Right lobe of liver (tissue), 6 donors: ENCODE results near the gene LSS. TPM values are rescaled to one million over a fixed set of nuclear protein-coding genes. Genes with fewer than 3 reads are reported as not detected.
"Not testable (repeated sequence)": the region's sequence is repeated elsewhere in the genome, so short reads cannot be mapped to it uniquely, and the experiment has no call there.

Source experiments
- ATAC-seq, 4 donors: fragments of 200-7000 bp; cut with Tn5 transposase; one replicate each; pipeline ENCODE4 v1.9.1; 2020; ENCODE audit warnings: mild to moderate bottlenecking in 4 of 4, moderate library complexity in 4 of 4
- DNase-seq, 3 donors: peaks; one replicate each; pipeline ENCODE4 v3.0.0-alpha.2; 2020
- H3K27ac ChIP-seq, 3 donors: fragments of 200-600 bp; one replicate each; pipeline ENCODE4 v1.8.0; 2022
- H3K27me3 ChIP-seq, 2 donors: fragments of 200-600 bp; one replicate each; pipeline ENCODE4 v1.8.0; 2022
- H3K36me3 ChIP-seq, 4 donors: fragments of 200-600 bp; sonication (generic) in 1 of 4; one replicate each; pipeline versions ENCODE4 v1.5.1 to v1.8.0; 2017 to 2022; ENCODE audit warnings: control low read depth in 1 of 4
- H3K4me1 ChIP-seq, 4 donors: fragments of 200-600 bp; sonication (generic) in 1 of 4; one replicate each; pipeline versions ENCODE4 v1.5.1 to v1.8.0; 2017 to 2022; ENCODE audit warnings: control low read depth in 1 of 4
- H3K4me3 ChIP-seq, 3 donors: fragments of 200-600 bp; one replicate each; pipeline ENCODE4 v1.8.0; 2022
- H3K9me3 ChIP-seq, 4 donors: fragments of 200-600 bp; sonication (generic) in 1 of 4; one replicate each; pipeline versions ENCODE4 v1.5.1 to v1.8.0; 2017 to 2022; ENCODE audit warnings: control low read depth in 1 of 4
- POLR2A ChIP-seq: fragments of 450-650 bp; IDR thresholded peaks from one replicate; pipeline ENCODE4 v1.6.1; 2017; ENCODE audit warnings: antibody characterized with exemption, mild to moderate bottlenecking
- WGBS: methylation state at CpG from one replicate; pipeline ENCODE4 v1.1.6; 2018; ENCODE audit warnings: low coverage, low lambda C conversion rate; ENCODE audit not compliant: insufficient coverage; ENCODE audit errors: missing lambda C conversion rate; 5-methylcytosine and 5-hydroxymethylcytosine counted together
- intact Hi-C, 2 donors: fragments of 100-400 bp; cut with DNase I; formaldehyde crosslinking; loops; one replicate each; pipeline versions ENCODE4 v1.11.2 to v1.14.1; 2022
- total RNA-seq, 6 experiments: library from RNA; depleted of rRNA in 2 of 6; stranded (reverse); fragments of >200 nt in 2 of 6; fragmentation: NEBNext Ultra II Directional in 3 of 6; extraction: Animal tissue kit (Norgen Biotek cat#: 25700) in 3 of 6; gene quantifications; one replicate each; pipeline versions ENCODE4 v1.1.0 to v1.2.4, GENCODE V29; 2016 to 2023
- TF ChIP-seq, protein P1 (sequence below), 4 donors: fragments of 200-600 bp in 3 of 4; fragments of 450-650 bp in 1 of 4; IDR thresholded peaks; one replicate each; pipeline versions ENCODE4 v1.5.1 to v1.8.0; 2016 to 2022; ENCODE audit warnings: antibody characterized with exemption in 4 of 4, mild to moderate bottlenecking in 2 of 4
- donor health status: DM: no; HTN: yes; CAD: no.
- donor health status: DM: no; HTN: no; CAD: no.
- donor health status: DM: no; HTN: no; CAD: no.
- donor health status: DM: no; HTN: yes; CAD: no.
- donor health status: DM: no; HTN: yes; CAD: no.

The LSS gene
- total RNA-seq, 6 experiments from 2014 or later: 37.0 to 103 (median 59.6) TPM

DNA sequence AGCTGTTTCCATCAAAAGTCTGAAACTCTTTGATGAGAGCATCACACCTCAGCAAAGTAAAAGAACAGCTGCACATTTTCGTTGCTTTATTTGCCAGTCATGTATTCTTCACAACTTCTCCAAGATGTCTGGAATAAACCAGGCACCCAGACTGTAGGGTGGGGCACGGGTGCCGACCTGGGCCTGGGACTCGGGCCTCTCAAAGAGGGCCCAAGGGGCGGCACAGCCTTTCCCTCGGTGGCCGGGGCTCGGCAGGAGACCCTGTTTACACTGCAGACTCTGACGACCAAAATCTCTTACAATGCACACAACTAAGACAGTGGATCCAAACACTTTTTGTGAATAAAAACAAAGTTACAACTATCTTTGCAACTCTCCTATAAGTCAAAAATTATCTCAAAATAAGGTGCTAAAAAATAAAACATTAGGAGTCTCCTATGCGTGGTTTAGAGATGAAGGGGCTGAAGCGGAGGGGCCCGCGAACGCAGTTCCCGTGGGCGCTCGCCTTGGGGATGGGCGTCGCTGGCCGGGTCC lies 696 bp downstream of the LSS start:
- DNase-seq: no peak

DNA sequence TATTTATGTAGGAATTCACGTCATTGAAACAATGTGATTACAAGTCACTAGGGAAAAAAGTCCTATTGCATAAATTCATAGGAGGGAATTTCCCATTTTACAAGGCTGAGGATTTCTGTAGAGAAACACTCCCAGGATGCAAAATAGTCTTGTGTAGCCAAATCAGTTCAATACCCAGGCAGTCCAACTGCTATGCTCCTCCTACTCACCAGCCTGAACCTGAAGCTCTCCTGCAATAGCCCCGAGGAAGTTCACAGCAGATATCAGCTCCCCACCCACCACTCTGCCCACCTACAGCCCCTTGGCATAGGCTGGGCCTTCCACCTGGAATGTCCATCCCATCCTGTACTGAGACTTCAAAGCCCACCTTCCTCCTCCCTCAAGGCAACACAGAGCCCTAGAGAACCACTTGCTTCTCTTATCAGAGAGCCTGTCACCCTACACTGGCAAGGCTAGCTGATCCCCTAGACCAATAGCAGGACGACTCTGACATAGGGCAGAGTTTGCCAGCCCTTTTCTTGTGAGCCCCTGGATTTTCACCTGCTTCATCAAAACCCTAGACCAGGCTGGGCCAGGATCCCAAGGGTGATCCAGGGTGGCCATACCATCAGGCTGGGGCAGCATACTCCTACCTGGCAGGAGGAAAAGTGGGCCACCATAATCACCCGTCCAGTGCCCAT lies 1.5 kb downstream of the LSS start:
- Histone ChIP-seq H3K9me3 (no peaks in the 10 kb centered on the region), H3K27ac (peak overlapping the region; percentile 72 to 85 (median 79)), H3K27me3 (no peaks in the 10 kb centered on the region), H3K36me3 (peaks cover 0 to 13% (median under 1%) of the 10 kb centered on the region in 4 donors), H3K4me1 (peaks cover 0 to 23% (median 6%) of the 10 kb centered on the region in 4 donors), H3K4me3 (peak overlapping the region; percentile 96 to 98 (median 98))
- TF ChIP-seq POLR2A: no peak
- TF ChIP-seq, protein P1, sequence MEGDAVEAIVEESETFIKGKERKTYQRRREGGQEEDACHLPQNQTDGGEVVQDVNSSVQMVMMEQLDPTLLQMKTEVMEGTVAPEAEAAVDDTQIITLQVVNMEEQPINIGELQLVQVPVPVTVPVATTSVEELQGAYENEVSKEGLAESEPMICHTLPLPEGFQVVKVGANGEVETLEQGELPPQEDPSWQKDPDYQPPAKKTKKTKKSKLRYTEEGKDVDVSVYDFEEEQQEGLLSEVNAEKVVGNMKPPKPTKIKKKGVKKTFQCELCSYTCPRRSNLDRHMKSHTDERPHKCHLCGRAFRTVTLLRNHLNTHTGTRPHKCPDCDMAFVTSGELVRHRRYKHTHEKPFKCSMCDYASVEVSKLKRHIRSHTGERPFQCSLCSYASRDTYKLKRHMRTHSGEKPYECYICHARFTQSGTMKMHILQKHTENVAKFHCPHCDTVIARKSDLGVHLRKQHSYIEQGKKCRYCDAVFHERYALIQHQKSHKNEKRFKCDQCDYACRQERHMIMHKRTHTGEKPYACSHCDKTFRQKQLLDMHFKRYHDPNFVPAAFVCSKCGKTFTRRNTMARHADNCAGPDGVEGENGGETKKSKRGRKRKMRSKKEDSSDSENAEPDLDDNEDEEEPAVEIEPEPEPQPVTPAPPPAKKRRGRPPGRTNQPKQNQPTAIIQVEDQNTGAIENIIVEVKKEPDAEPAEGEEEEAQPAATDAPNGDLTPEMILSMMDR (IDR thresholded peaks at IDR 0.05): no peak
- WGBS: 19% methylated on average over 4 of the region's 4 CpGs
- peak; percentile 39 to 51 (median 47) for ATAC-seq
- intact Hi-C loops: no loop called here
- peak in 1 of 3 donors; percentile 54 for DNase-seq

More for the DNA sequence above, 696 bp downstream of the LSS start:
- ATAC-seq: peak in 2 of 4 donors; percentile 1 to 2
- Histone ChIP-seq H3K36me3 (peaks cover 0 to 5% (median 0%) of the 10 kb centered on the region in 4 donors), H3K4me1 (peaks cover 0 to 23% (median 6%) of the 10 kb centered on the region in 4 donors), H3K9me3 (no peaks in the 10 kb centered on the region), H3K4me3 (peak overlapping the region; percentile 96 to 98 (median 98)), H3K27me3 (no peaks in the 10 kb centered on the region), H3K27ac (peak overlapping the region; percentile 72 to 85 (median 79))
- TF ChIP-seq, protein P1 (IDR thresholded peaks at IDR 0.05): no peak
- TF ChIP-seq POLR2A: no peak
- WGBS: 8% methylated on average over 10 of the region's 20 CpGs
- intact Hi-C loops: no loop called here

DNA sequence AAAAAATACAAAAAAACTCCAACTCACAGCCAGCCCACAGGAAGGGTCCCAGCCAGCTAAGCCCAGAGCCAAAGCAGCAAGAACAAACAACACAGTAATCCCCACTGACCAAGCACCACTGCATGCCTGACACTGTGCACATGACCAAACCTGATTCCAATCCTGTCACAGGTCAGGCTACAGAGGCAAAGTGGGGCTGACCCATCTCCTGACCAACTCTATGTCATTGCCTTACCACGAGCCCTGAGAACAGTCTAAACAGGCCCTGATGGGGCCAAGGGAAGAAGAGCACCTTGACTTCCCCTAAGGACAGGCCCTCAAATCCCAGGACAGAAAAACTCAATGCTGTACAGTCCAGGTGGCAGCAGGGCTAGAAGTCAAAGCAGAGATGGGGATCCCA lies 2.4 kb downstream of the LSS start:
- H3K27ac ChIP-seq: peak overlapping the region; percentile 41 to 85 (median 79)
- H3K27me3 ChIP-seq: no peaks in the 10 kb centered on the region
- WGBS: 67% methylated on average over 1 of the region's 1 CpG
- intact Hi-C loops: no loop called here
- peak in 3 of 4 donors; percentile 9 to 31 (median 23) for ATAC-seq
- peak overlapping the region in 2 of 3 donors; percentile 98 for H3K4me3 ChIP-seq
- peaks cover 0 to 23% (median 6%) of the 10 kb centered on the region in 4 donors for H3K4me1 ChIP-seq
- H3K36me3 ChIP-seq: peaks cover 0 to 21% (median 5%) of the 10 kb centered on the region in 4 donors
- DNase-seq: peak in 1 of 3 donors; percentile 47
- TF ChIP-seq, protein P1 (IDR thresholded peaks at IDR 0.05): no peak
- no peak for TF ChIP-seq POLR2A
- no peaks in the 10 kb centered on the region for H3K9me3 ChIP-seq

DNA sequence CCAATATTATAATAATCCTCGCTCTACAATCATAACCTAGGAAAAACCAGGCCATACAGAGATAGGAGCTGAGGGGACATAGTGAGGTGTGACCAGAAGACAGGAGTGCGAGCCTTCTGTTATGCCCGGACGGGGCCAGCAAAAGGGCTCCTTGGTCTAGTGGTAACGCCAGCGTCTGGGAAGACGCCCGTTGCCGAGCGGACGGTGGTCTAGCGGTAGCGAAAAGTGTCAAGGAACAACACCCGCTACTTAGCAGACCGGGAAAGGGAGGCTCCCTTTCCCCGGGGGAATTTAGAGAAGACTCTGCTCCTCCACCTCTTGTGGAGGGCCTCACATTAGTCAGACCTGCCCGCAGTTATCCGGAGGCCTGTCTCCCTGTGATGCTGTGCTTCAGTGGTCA lies 4.9 kb downstream of the LSS start:
- peaks cover 0 to 23% (median 6%) of the 10 kb centered on the region in 4 donors for H3K4me1 ChIP-seq
- H3K9me3 ChIP-seq, H3K27ac ChIP-seq, H3K4me3 ChIP-seq, intact Hi-C loops, ATAC-seq, H3K27me3 ChIP-seq: not testable (repeated sequence)
- peaks cover 0 to 40% (median 12%) of the 10 kb centered on the region in 4 donors for H3K36me3 ChIP-seq
- WGBS: 100% methylated on average over 1 of the region's 18 CpGs
- DNase-seq: peak in 1 of 3 donors; percentile 28

DNA sequence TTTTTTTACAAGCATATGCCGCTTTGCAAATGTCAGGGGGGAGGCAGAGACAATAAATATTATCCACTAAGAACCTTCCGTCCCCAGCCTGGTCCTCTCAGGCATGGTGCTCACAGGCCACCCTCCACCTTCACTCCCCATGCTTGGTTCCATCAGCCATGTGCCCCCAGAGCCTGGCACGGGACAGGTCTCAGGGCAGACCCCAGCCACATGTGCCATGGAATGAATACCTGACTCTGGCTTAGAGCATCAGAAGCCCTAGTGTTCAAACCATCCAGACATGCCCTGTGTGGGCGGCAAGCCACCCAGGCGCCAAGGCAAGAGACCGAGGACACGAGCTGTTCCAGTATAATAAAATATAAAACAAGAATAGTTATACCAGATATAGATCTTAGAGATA lies 5.4 kb downstream of the LSS start:
- Histone ChIP-seq H3K27me3 (no peaks in the 10 kb centered on the region), H3K9me3 (no peaks in the 10 kb centered on the region), H3K4me3 (no peak overlapping the region), H3K4me1 (peaks cover 0 to 23% (median 6%) of the 10 kb centered on the region in 4 donors), H3K36me3 (peaks cover 0 to 41% (median 12%) of the 10 kb centered on the region in 4 donors), H3K27ac (no peak overlapping the region)
- no peak for ATAC-seq
- TF ChIP-seq, protein P1 (IDR thresholded peaks at IDR 0.05): no peak
- no peak for TF ChIP-seq POLR2A
- DNase-seq: peak in 1 of 3 donors; percentile 23
- intact Hi-C loops: no loop called here
- 70% methylated on average over 7 of the region's 7 CpGs for WGBS
